ENCODE measurements around the gene TMEM170A.
"Not testable (repeated sequence)": the region's sequence is repeated elsewhere in the genome, so short reads cannot be mapped to it uniquely, and the experiment has no call there.

The TMEM170A gene

GRCh38 chr16:75432828-75433731 lies 31.4 kb downstream of the TMEM170A start, which contains the start of gene CFDP1:
TSS of gene CFDP1 (minus strand) at chr16:75433503. CDS start at chr16:75433352, 151 bp downstream.
- H3K4me3 ChIP-seq (ENCODE audit: low read depth, low read length) = peak within 1 kb of the TSS; percentile 94
- peak; percentile 44 for DNase-seq (ENCODE audit: low read depth, low spot score)
- ChIA-PET POLR2A (interaction anchor here (0.5 to 1.6 kb wide), 5 partner anchors 11 to 183 kb away, joined by 3 to 5 read pairs (median 3); no protein-coding TSS in a partner anchor), CTCF (interaction anchor here (0.8 to 2.1 kb wide), 8 partner anchors 11 to 333 kb away, joined by 3 to 11 read pairs (median 4); partner anchors contain the start of gene TMEM170A)
- no peak for TF ChIP-seq CTCF (IDR thresholded peaks at IDR 0.05; ENCODE audit: insufficient read depth, low read length, missing control alignments)

- POLR2A ChIA-PET = interaction anchor here (0.7 kb wide), 1 partner anchor 147 kb away, joined by 3 read pairs; no protein-coding TSS in a partner anchor
- no peak for DNase-seq (ENCODE audit: low read depth, low spot score)
- CTCF ChIA-PET = interaction anchor here (1.5 kb wide), 1 partner anchor 36 kb away, joined by 5 read pairs; no protein-coding TSS in a partner anchor
- H3K4me3 ChIP-seq (ENCODE audit: low read depth, low read length) = no peak overlapping the region
- no peak for TF ChIP-seq CTCF (IDR thresholded peaks at IDR 0.05; ENCODE audit: insufficient read depth, low read length, missing control alignments)
Observed at GRCh38 chr16:75429621-75430403, 34.7 kb downstream of the TMEM170A start.

- POLR2A ChIA-PET = not testable (repeated sequence)
- CTCF ChIA-PET = interaction anchor here (1.7 to 2.1 kb wide), 2 partner anchors 22 to 24 kb away, joined by 4 read pairs; no protein-coding TSS in a partner anchor
Observed at GRCh38 chr16:75426524-75426923, 38.0 kb downstream of the TMEM170A start.

GRCh38 chr16:75424105-75424762 lies 40.3 kb downstream of the TMEM170A start:
- not testable (repeated sequence) for H3K4me3 ChIP-seq (ENCODE audit: low read depth, low read length); DNase-seq (ENCODE audit: low read depth, low spot score)
- POLR2A ChIA-PET = interaction anchor here (0.7 kb wide), 1 partner anchor 321 kb away, joined by 4 read pairs; no protein-coding TSS in a partner anchor
- CTCF ChIA-PET = interaction anchor here (0.7 to 2.1 kb wide), 3 partner anchors 20 to 541 kb away, joined by 3 to 5 read pairs (median 4); no protein-coding TSS in a partner anchor

More at GRCh38 chr16:75426524-75426923, 38.0 kb downstream of the TMEM170A start:
- H3K4me3 ChIP-seq (ENCODE audit: low read depth, low read length); DNase-seq (ENCODE audit: low read depth, low spot score): not testable (repeated sequence)

- ChIA-PET CTCF (interaction anchor here (0.7 to 2.1 kb wide), 3 partner anchors 21 to 541 kb away, joined by 3 to 5 read pairs (median 4); no protein-coding TSS in a partner anchor), POLR2A (interaction anchor here (0.7 kb wide), 1 partner anchor 321 kb away, joined by 4 read pairs; no protein-coding TSS in a partner anchor)
- no peak for TF ChIP-seq CTCF (IDR thresholded peaks at IDR 0.05; ENCODE audit: insufficient read depth, low read length, missing control alignments)
- H3K4me3 ChIP-seq (ENCODE audit: low read depth, low read length) = no peak overlapping the region
- DNase-seq (ENCODE audit: low read depth, low spot score) = no peak
Observed at GRCh38 chr16:75423723-75424104, 40.8 kb downstream of the TMEM170A start.

- DNase-seq (ENCODE audit: low read depth, low spot score) = no peak
- TF ChIP-seq CTCF (IDR thresholded peaks at IDR 0.05; ENCODE audit: insufficient read depth, low read length, missing control alignments) = no peak
- CTCF ChIA-PET = interaction anchor here (1.6 to 3.9 kb wide), 2 partner anchors 18 to 222 kb away, joined by 8 to 33 read pairs; no protein-coding TSS in a partner anchor
- POLR2A ChIA-PET = interaction anchor here (0.6 kb wide), 1 partner anchor 13 kb away, joined by 3 read pairs; no protein-coding TSS in a partner anchor
- H3K4me3 ChIP-seq (ENCODE audit: low read depth, low read length) = no peak overlapping the region
Observed at GRCh38 chr16:75421820-75422126, 42.7 kb downstream of the TMEM170A start.
